ENCODE results near the gene BAG3.

The BAG3 gene

GRCh38 chr10:119652361-119652730 is 1.2 kb downstream of the BAG3 start:
- DNase-seq (ENCODE audit: low read depth) = peak; percentile 77
- peak overlapping the region; percentile 78 for H3K4me3 ChIP-seq (ENCODE audit: low read depth, low read length)
- TF ChIP-seq MAX (IDR thresholded peaks at IDR 0.05; ENCODE audit: low read depth, low read length) (peak; percentile 54; the same call in 1 of the 2 replicates), POLR2A (IDR thresholded peaks at IDR 0.05; ENCODE audit: extremely low read depth, insufficient read length) (no peak), MYC (IDR thresholded peaks at IDR 0.05; ENCODE audit: low read depth, low read length) (peak; percentile 72; the same call in 1 of the 2 replicates), CTCF (IDR thresholded peaks at IDR 0.05; ENCODE audit: low read depth, low read length) (peak; percentile 47)

- DNase-seq (ENCODE audit: low read depth) = no peak
- H3K4me3 ChIP-seq (ENCODE audit: low read depth, low read length) = peak overlapping the region; percentile 78
- TF ChIP-seq POLR2A (IDR thresholded peaks at IDR 0.05; ENCODE audit: extremely low read depth, insufficient read length) (no peak), MYC (IDR thresholded peaks at IDR 0.05; ENCODE audit: low read depth, low read length) (no peak), MAX (IDR thresholded peaks at IDR 0.05; ENCODE audit: low read depth, low read length) (no peak), CTCF (IDR thresholded peaks at IDR 0.05; ENCODE audit: low read depth, low read length) (no peak)
These were observed 2.0 kb downstream of the BAG3 start for GRCh38 chr10:119653209-119653608.

- TF ChIP-seq POLR2A (IDR thresholded peaks at IDR 0.05; ENCODE audit: extremely low read depth, insufficient read length) = no peak
- no peak for TF ChIP-seq MAX (IDR thresholded peaks at IDR 0.05; ENCODE audit: low read depth, low read length)
- no peak for TF ChIP-seq CTCF (IDR thresholded peaks at IDR 0.05; ENCODE audit: low read depth, low read length)
- no peak for TF ChIP-seq MYC (IDR thresholded peaks at IDR 0.05; ENCODE audit: low read depth, low read length)
- H3K4me3 ChIP-seq (ENCODE audit: low read depth, low read length) = no peak overlapping the region
- DNase-seq (ENCODE audit: low read depth) = no peak
These were observed 2.7 kb downstream of the BAG3 start for GRCh38 chr10:119653916-119654315.

- no peak for TF ChIP-seq POLR2A (IDR thresholded peaks at IDR 0.05; ENCODE audit: extremely low read depth, insufficient read length)
- no peak for TF ChIP-seq MAX (IDR thresholded peaks at IDR 0.05; ENCODE audit: low read depth, low read length)
- no peak for TF ChIP-seq MYC (IDR thresholded peaks at IDR 0.05; ENCODE audit: low read depth, low read length)
- no peak for TF ChIP-seq CTCF (IDR thresholded peaks at IDR 0.05; ENCODE audit: low read depth, low read length)
- H3K4me3 ChIP-seq (ENCODE audit: low read depth, low read length) = no peak overlapping the region
- DNase-seq (ENCODE audit: low read depth) = no peak
These were observed 3.4 kb downstream of the BAG3 start for GRCh38 chr10:119654540-119654939.

- DNase-seq (ENCODE audit: low read depth) = no peak
- TF ChIP-seq CTCF (IDR thresholded peaks at IDR 0.05; ENCODE audit: low read depth, low read length) (no peak), MAX (IDR thresholded peaks at IDR 0.05; ENCODE audit: low read depth, low read length) (no peak)
- no peak overlapping the region for H3K4me3 ChIP-seq (ENCODE audit: low read depth, low read length)
These were observed 4.4 kb downstream of the BAG3 start for GRCh38 chr10:119655566-119656001.

- H3K4me3 ChIP-seq (ENCODE audit: low read depth, low read length) = no peak overlapping the region
- TF ChIP-seq POLR2A (IDR thresholded peaks at IDR 0.05; ENCODE audit: extremely low read depth, insufficient read length) = no peak
- TF ChIP-seq MAX (IDR thresholded peaks at IDR 0.05; ENCODE audit: low read depth, low read length) = no peak
- no peak for TF ChIP-seq CTCF (IDR thresholded peaks at IDR 0.05; ENCODE audit: low read depth, low read length)
- TF ChIP-seq MYC (IDR thresholded peaks at IDR 0.05; ENCODE audit: low read depth, low read length) = no peak
- no peak for DNase-seq (ENCODE audit: low read depth)
These were observed 5.6 kb downstream of the BAG3 start for GRCh38 chr10:119656760-119657159.

Data from NB4 (cell line).